ENCODE measurements around the gene AP1M1.

DNA sequence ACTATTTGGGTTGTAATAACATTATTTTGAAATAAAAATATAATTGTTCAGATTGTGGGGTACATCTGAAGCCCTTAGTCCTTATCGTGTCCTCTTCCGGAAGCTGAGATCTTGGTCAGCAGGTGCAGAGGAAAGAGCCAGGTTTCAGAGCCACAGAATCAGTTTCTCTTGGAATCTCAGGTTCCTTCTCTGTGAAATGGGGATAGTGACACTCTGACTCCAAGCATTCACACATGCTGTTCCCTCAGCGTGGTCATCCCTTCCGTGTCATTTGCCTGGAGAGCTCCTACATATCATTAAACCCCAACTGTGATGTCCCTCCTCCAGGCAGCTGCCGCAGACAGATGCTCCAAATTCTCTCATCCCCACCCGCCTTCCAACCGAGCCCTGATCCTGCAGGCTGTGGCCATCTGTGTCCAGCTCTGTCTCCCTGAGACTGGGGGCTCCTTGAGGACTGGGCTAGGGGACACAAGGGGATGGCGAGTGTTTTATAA, 59.8 kb downstream of the AP1M1 start:
- TF ChIP-seq, protein P1, sequence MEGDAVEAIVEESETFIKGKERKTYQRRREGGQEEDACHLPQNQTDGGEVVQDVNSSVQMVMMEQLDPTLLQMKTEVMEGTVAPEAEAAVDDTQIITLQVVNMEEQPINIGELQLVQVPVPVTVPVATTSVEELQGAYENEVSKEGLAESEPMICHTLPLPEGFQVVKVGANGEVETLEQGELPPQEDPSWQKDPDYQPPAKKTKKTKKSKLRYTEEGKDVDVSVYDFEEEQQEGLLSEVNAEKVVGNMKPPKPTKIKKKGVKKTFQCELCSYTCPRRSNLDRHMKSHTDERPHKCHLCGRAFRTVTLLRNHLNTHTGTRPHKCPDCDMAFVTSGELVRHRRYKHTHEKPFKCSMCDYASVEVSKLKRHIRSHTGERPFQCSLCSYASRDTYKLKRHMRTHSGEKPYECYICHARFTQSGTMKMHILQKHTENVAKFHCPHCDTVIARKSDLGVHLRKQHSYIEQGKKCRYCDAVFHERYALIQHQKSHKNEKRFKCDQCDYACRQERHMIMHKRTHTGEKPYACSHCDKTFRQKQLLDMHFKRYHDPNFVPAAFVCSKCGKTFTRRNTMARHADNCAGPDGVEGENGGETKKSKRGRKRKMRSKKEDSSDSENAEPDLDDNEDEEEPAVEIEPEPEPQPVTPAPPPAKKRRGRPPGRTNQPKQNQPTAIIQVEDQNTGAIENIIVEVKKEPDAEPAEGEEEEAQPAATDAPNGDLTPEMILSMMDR (IDR thresholded peaks at IDR 0.05) = no peak
- no peak for TF ChIP-seq POLR2A (IDR thresholded peaks at IDR 0.05)
